ENCODE results near the gene GNB1L. TPM values are rescaled to one million over a fixed set of nuclear protein-coding genes. Genes with fewer than 3 reads are reported as not detected.

GNB1L gene
- total RNA-seq, 1 experiment from 2014 or later, result 18.0 TPM

DNA sequence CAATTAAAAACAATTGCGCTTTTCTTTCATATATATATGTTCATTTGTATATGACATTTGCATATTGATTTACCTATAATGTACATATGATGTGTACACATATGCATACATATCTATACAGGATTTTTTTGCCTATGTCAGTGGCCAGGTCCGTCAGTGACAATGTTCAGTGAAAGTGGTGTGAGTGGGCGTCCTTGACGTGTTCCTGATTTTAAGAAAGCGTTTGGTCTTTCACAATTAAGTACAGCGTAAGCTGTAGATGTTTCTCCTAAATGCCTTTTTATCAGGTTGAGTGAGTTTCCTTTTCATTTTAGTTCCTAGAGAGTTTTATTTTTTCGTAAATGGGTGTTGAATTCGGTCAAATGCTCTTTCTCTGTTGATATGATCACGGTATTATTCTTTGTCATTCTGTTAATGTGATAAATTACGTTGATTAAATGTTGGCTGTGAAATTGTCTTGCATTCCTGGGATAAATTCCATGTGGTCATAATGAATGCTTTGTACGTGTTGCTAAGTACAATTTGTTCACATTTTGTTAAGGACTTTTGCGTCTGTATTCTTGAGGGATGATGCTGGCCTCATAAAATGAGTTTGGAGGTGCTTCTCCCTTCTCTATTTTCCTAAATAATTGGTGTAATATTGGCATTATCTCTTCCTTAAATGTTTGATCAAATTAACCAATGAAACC lies 10.6 kb upstream of the GNB1L start (continued):
- TF ChIP-seq, protein P1, sequence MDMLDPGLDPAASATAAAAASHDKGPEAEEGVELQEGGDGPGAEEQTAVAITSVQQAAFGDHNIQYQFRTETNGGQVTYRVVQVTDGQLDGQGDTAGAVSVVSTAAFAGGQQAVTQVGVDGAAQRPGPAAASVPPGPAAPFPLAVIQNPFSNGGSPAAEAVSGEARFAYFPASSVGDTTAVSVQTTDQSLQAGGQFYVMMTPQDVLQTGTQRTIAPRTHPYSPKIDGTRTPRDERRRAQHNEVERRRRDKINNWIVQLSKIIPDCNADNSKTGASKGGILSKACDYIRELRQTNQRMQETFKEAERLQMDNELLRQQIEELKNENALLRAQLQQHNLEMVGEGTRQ (CRISPR knock-in tag; IDR thresholded peaks at IDR 0.05), result no peak
- TF ChIP-seq ATF1 (CRISPR knock-in tag; IDR thresholded peaks at IDR 0.05) (no peak), GTF2I (CRISPR knock-in tag; conservative IDR thresholded peaks at IDR 0.05) (no peak)
- TF ChIP-seq, protein P2, sequence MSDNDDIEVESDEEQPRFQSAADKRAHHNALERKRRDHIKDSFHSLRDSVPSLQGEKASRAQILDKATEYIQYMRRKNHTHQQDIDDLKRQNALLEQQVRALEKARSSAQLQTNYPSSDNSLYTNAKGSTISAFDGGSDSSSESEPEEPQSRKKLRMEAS (CRISPR knock-in tag; IDR thresholded peaks at IDR 0.05), result no peak

DNA sequence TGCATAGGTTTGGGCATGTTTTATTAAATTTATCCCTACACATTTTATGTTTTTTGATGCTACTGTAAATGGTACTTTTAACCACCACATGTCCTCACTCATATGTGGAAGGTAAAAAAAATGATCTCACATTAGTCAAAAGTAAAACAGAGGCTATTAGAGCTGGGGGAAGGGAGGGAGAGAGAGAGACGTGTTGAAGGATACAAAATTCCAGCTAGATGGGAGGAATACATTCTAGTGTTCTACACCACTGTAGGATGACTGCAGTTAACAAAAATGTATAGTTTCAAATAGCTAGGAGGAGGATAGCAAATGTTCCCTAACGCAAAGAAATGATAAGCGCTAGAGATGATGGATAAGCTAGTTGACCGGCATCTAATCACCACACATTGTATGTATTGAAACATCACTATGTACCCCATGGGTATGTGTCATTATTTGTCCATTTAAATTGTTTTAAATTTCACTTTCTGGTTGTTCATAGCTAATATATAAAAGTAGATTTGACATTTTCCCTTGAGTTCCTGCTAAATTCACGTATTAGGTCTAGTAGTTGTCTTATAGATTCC lies 9.9 kb upstream of the GNB1L start:
- H3K9me3 Mint-ChIP-seq, result no peaks in the 10 kb centered on the region
- H3K27ac Mint-ChIP-seq, result no peak overlapping the region
- no peak for ATAC-seq
- no peaks in the 10 kb centered on the region for H3K27me3 Mint-ChIP-seq (ENCODE audit: low read depth)
- no peak overlapping the region for H3K4me3 Mint-ChIP-seq
- POLR2A ChIA-PET, result interaction anchor here (2.0 kb wide), 1 partner anchor 11 kb away, joined by 4 read pairs; no protein-coding TSS in a partner anchor
- no peaks in the 10 kb centered on the region for H3K36me3 Mint-ChIP-seq
- DNase-seq (ENCODE audit: low spot score), result no peak
- TF ChIP-seq SOX15 (CRISPR knock-in tag; IDR thresholded peaks at IDR 0.05) (no peak), ZNF219 (CRISPR knock-in tag; IDR thresholded peaks at IDR 0.05; ENCODE audit: borderline replicate concordance) (no peak), RORB (CRISPR knock-in tag; IDR thresholded peaks at IDR 0.05) (no peak), FOXK1 (CRISPR knock-in tag; IDR thresholded peaks at IDR 0.05) (no peak), NR2C2 (CRISPR knock-in tag; IDR thresholded peaks at IDR 0.05) (no peak), HMGA2 (CRISPR knock-in tag; IDR thresholded peaks at IDR 0.05) (no peak), ATF1 (CRISPR knock-in tag; IDR thresholded peaks at IDR 0.05) (no peak)
- TF ChIP-seq, protein P3, sequence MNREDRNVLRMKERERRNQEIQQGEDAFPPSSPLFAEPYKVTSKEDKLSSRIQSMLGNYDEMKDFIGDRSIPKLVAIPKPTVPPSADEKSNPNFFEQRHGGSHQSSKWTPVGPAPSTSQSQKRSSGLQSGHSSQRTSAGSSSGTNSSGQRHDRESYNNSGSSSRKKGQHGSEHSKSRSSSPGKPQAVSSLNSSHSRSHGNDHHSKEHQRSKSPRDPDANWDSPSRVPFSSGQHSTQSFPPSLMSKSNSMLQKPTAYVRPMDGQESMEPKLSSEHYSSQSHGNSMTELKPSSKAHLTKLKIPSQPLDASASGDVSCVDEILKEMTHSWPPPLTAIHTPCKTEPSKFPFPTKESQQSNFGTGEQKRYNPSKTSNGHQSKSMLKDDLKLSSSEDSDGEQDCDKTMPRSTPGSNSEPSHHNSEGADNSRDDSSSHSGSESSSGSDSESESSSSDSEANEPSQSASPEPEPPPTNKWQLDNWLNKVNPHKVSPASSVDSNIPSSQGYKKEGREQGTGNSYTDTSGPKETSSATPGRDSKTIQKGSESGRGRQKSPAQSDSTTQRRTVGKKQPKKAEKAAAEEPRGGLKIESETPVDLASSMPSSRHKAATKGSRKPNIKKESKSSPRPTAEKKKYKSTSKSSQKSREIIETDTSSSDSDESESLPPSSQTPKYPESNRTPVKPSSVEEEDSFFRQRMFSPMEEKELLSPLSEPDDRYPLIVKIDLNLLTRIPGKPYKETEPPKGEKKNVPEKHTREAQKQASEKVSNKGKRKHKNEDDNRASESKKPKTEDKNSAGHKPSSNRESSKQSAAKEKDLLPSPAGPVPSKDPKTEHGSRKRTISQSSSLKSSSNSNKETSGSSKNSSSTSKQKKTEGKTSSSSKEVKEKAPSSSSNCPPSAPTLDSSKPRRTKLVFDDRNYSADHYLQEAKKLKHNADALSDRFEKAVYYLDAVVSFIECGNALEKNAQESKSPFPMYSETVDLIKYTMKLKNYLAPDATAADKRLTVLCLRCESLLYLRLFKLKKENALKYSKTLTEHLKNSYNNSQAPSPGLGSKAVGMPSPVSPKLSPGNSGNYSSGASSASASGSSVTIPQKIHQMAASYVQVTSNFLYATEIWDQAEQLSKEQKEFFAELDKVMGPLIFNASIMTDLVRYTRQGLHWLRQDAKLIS (CRISPR knock-in tag; IDR thresholded peaks at IDR 0.05; ENCODE audit: borderline replicate concordance), result no peak
- TF ChIP-seq, protein P4, sequence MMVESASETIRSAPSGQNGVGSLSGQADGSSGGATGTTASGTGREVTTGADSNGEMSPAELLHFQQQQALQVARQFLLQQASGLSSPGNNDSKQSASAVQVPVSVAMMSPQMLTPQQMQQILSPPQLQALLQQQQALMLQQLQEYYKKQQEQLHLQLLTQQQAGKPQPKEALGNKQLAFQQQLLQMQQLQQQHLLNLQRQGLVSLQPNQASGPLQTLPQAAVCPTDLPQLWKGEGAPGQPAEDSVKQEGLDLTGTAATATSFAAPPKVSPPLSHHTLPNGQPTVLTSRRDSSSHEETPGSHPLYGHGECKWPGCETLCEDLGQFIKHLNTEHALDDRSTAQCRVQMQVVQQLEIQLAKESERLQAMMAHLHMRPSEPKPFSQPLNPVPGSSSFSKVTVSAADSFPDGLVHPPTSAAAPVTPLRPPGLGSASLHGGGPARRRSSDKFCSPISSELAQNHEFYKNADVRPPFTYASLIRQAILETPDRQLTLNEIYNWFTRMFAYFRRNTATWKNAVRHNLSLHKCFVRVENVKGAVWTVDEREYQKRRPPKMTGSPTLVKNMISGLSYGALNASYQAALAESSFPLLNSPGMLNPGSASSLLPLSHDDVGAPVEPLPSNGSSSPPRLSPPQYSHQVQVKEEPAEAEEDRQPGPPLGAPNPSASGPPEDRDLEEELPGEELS (CRISPR knock-in tag; IDR thresholded peaks at IDR 0.05), result no peak
- H3K4me1 Mint-ChIP-seq, result peaks cover 14% of the 10 kb centered on the region
- CTCF ChIA-PET, result no interaction called here

DNA sequence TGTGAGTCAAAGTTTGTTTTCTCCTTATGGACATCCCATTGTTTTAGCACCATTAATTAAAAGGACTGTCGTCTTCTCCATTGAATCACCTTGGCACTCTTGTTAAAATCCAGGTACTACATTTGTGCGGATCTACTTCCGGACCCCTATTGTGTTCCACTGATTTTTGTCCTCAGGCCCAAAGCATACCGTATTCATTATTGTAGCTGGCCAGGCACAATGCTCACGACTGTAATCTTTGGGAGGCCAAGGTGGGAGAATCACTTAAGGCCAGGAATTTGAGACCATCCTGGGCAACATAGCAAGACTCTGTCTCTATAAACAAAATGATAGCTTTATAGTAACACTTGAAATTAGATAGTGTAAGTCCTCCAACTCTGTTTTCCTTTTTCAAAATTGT lies 8.9 kb upstream of the GNB1L start:
- TF ChIP-seq ZNF671 (CRISPR knock-in tag; IDR thresholded peaks at IDR 0.05), result no peak
- TF ChIP-seq ZNF121 (CRISPR knock-in tag; IDR thresholded peaks at IDR 0.05), result no peak
- TF ChIP-seq ZNF423 (CRISPR knock-in tag; IDR thresholded peaks at IDR 0.05), result no peak
- TF ChIP-seq ZNF232 (CRISPR knock-in tag; IDR thresholded peaks at IDR 0.05), result no peak
- H3K4me1 Mint-ChIP-seq, result peaks cover 9% of the 10 kb centered on the region
- ChIA-PET POLR2A (interaction anchor here (2.0 kb wide), 1 partner anchor 10 kb away, joined by 4 read pairs; no protein-coding TSS in a partner anchor), CTCF (no interaction called here)
- no peak for ATAC-seq
- H3K36me3 Mint-ChIP-seq, result no peaks in the 10 kb centered on the region
- no peak overlapping the region for H3K4me3 Mint-ChIP-seq
- no peak for DNase-seq (ENCODE audit: low spot score)
- H3K9me3 Mint-ChIP-seq, result no peaks in the 10 kb centered on the region
- H3K27me3 Mint-ChIP-seq (ENCODE audit: low read depth), result no peaks in the 10 kb centered on the region
- H3K27ac Mint-ChIP-seq, result no peak overlapping the region

Data from WTC11 (cell line).